Measurements from ENCODE around the gene MPST.
A peak's percentile ranks its signal among the peaks of the same experiment; 100 is the strongest.

The MPST gene

GRCh38 chr22:36991206-36991605 is 28.3 kb upstream of the MPST start:
- DNase-seq (ENCODE audit: low spot score in 2 of 2): no peak
- no peaks in the 10 kb centered on the region for H3K4me1 Mint-ChIP-seq
- H3K27ac Mint-ChIP-seq: no peak overlapping the region
- ATAC-seq: no peak
- H3K4me3 Mint-ChIP-seq: no peak overlapping the region
- H3K9me3 Mint-ChIP-seq: peaks cover 1% of the 10 kb centered on the region
- no peaks in the 10 kb centered on the region for H3K36me3 Mint-ChIP-seq

- ATAC-seq: no peak
- no peaks in the 10 kb centered on the region for H3K9me3 Mint-ChIP-seq
Observed at GRCh38 chr22:36997746-36998145, 21.8 kb upstream of the MPST start.

GRCh38 chr22:36998620-36999351 is 20.8 kb upstream of the MPST start:
- no peak overlapping the region for H3K4me3 Mint-ChIP-seq
- peak; percentile 66 for ATAC-seq
- no peak for DNase-seq (ENCODE audit: low spot score in 2 of 2)
- no peaks in the 10 kb centered on the region for H3K4me1 Mint-ChIP-seq
- H3K36me3 Mint-ChIP-seq: no peaks in the 10 kb centered on the region
- no peaks in the 10 kb centered on the region for H3K9me3 Mint-ChIP-seq
- no peak overlapping the region for H3K27ac Mint-ChIP-seq

More at GRCh38 chr22:36997746-36998145, 21.8 kb upstream of the MPST start:
- H3K4me3 Mint-ChIP-seq: no peak overlapping the region
- no peak for DNase-seq (ENCODE audit: low spot score in 2 of 2)
- no peaks in the 10 kb centered on the region for H3K36me3 Mint-ChIP-seq
- H3K27ac Mint-ChIP-seq: no peak overlapping the region
- H3K4me1 Mint-ChIP-seq: no peaks in the 10 kb centered on the region

GRCh38 chr22:36999463-36999862 is 20.1 kb upstream of the MPST start:
- no peaks in the 10 kb centered on the region for H3K4me1 Mint-ChIP-seq
- ATAC-seq: no peak
- DNase-seq (ENCODE audit: low spot score in 2 of 2): no peak
- no peaks in the 10 kb centered on the region for H3K9me3 Mint-ChIP-seq
- no peak overlapping the region for H3K4me3 Mint-ChIP-seq
- H3K27ac Mint-ChIP-seq: no peak overlapping the region
- H3K36me3 Mint-ChIP-seq: no peaks in the 10 kb centered on the region

- Mint-ChIP-seq H3K4me3 (no peak overlapping the region), H3K9me3 (no peaks in the 10 kb centered on the region), H3K4me1 (no peaks in the 10 kb centered on the region), H3K36me3 (no peaks in the 10 kb centered on the region), H3K27ac (no peak overlapping the region)
- no peak for DNase-seq (ENCODE audit: low spot score in 2 of 2)
- ATAC-seq: no peak
Observed at GRCh38 chr22:37000676-37001534, 18.6 kb upstream of the MPST start.

- Mint-ChIP-seq H3K36me3 (no peaks in the 10 kb centered on the region), H3K4me3 (no peak overlapping the region), H3K4me1 (no peaks in the 10 kb centered on the region), H3K9me3 (no peaks in the 10 kb centered on the region), H3K27ac (no peak overlapping the region)
- DNase-seq (ENCODE audit: low spot score in 2 of 2): no peak
- ATAC-seq: no peak
Observed at GRCh38 chr22:37001826-37002225, 17.7 kb upstream of the MPST start.

- no peaks in the 10 kb centered on the region for H3K4me1 Mint-ChIP-seq
- H3K36me3 Mint-ChIP-seq: no peaks in the 10 kb centered on the region
- ATAC-seq: no peak
- H3K27ac Mint-ChIP-seq: no peak overlapping the region
- no peak overlapping the region for H3K4me3 Mint-ChIP-seq
- DNase-seq (ENCODE audit: low spot score in 2 of 2): no peak
- H3K9me3 Mint-ChIP-seq: no peaks in the 10 kb centered on the region
Observed at GRCh38 chr22:37002633-37003032, 16.9 kb upstream of the MPST start.

GRCh38 chr22:37007651-37008050 is 11.9 kb upstream of the MPST start:
- DNase-seq (ENCODE audit: low spot score in 2 of 2): no peak
- no peak for ATAC-seq
- Mint-ChIP-seq H3K9me3 (no peaks in the 10 kb centered on the region), H3K27ac (no peak overlapping the region), H3K36me3 (no peaks in the 10 kb centered on the region), H3K4me1 (no peaks in the 10 kb centered on the region), H3K4me3 (no peak overlapping the region)

GRCh38 chr22:37008365-37008764 is 11.2 kb upstream of the MPST start:
- no peaks in the 10 kb centered on the region for H3K9me3 Mint-ChIP-seq
- DNase-seq (ENCODE audit: low spot score in 2 of 2) (no peak), ATAC-seq (no peak)
- H3K4me1 Mint-ChIP-seq: no peaks in the 10 kb centered on the region
- no peak overlapping the region for H3K4me3 Mint-ChIP-seq
- H3K36me3 Mint-ChIP-seq: no peaks in the 10 kb centered on the region
- H3K27ac Mint-ChIP-seq: no peak overlapping the region

GRCh38 chr22:37009490-37009889 is 10.1 kb upstream of the MPST start:
- Mint-ChIP-seq H3K27ac (no peak overlapping the region), H3K9me3 (no peaks in the 10 kb centered on the region), H3K4me1 (no peaks in the 10 kb centered on the region), H3K4me3 (no peak overlapping the region), H3K36me3 (no peaks in the 10 kb centered on the region)
- ATAC-seq: no peak
- DNase-seq (ENCODE audit: low spot score in 2 of 2): no peak

- H3K4me3 Mint-ChIP-seq: no peak overlapping the region
- H3K36me3 Mint-ChIP-seq: no peaks in the 10 kb centered on the region
- DNase-seq (ENCODE audit: low spot score in 2 of 2) (no peak), ATAC-seq (no peak)
- H3K27ac Mint-ChIP-seq: no peak overlapping the region
- no peaks in the 10 kb centered on the region for H3K4me1 Mint-ChIP-seq
- H3K9me3 Mint-ChIP-seq: no peaks in the 10 kb centered on the region
Observed at GRCh38 chr22:37010174-37010573, 9.4 kb upstream of the MPST start.

- H3K4me3 Mint-ChIP-seq: no peak overlapping the region
- no peak for DNase-seq (ENCODE audit: low spot score in 2 of 2)
- no peaks in the 10 kb centered on the region for H3K4me1 Mint-ChIP-seq
- no peaks in the 10 kb centered on the region for H3K9me3 Mint-ChIP-seq
- H3K27ac Mint-ChIP-seq: no peak overlapping the region
- no peak for ATAC-seq
- no peaks in the 10 kb centered on the region for H3K36me3 Mint-ChIP-seq
Observed at GRCh38 chr22:37010976-37011375, 8.6 kb upstream of the MPST start.

GRCh38 chr22:37011472-37011871 is 8.1 kb upstream of the MPST start:
- Mint-ChIP-seq H3K27ac (no peak overlapping the region), H3K36me3 (no peaks in the 10 kb centered on the region), H3K4me3 (no peak overlapping the region), H3K4me1 (no peaks in the 10 kb centered on the region), H3K9me3 (no peaks in the 10 kb centered on the region)
- ATAC-seq (no peak), DNase-seq (ENCODE audit: low spot score in 2 of 2) (no peak)

GRCh38 chr22:37012262-37012904 is 7.2 kb upstream of the MPST start:
- no peak overlapping the region for H3K4me3 Mint-ChIP-seq
- no peak overlapping the region for H3K27ac Mint-ChIP-seq
- no peaks in the 10 kb centered on the region for H3K36me3 Mint-ChIP-seq
- H3K4me1 Mint-ChIP-seq: no peaks in the 10 kb centered on the region
- DNase-seq (ENCODE audit: low spot score in 2 of 2): no peak
- ATAC-seq: no peak
- H3K9me3 Mint-ChIP-seq: no peaks in the 10 kb centered on the region

- ATAC-seq: no peak
- no peaks in the 10 kb centered on the region for H3K4me1 Mint-ChIP-seq
- H3K27ac Mint-ChIP-seq: no peak overlapping the region
- DNase-seq (ENCODE audit: low spot score in 2 of 2): no peak
- H3K4me3 Mint-ChIP-seq: no peak overlapping the region
- H3K36me3 Mint-ChIP-seq: no peaks in the 10 kb centered on the region
- no peaks in the 10 kb centered on the region for H3K9me3 Mint-ChIP-seq
Observed at GRCh38 chr22:37012956-37013355, 6.6 kb upstream of the MPST start.

- Mint-ChIP-seq H3K36me3 (no peaks in the 10 kb centered on the region), H3K9me3 (no peaks in the 10 kb centered on the region), H3K4me3 (no peak overlapping the region), H3K4me1 (no peaks in the 10 kb centered on the region), H3K27ac (peak overlapping the region; percentile 20)
- no peak for DNase-seq (ENCODE audit: low spot score in 2 of 2)
- ATAC-seq: no peak
Observed at GRCh38 chr22:37014415-37014806, 5.1 kb upstream of the MPST start.

All from stimulated activated effector memory CD8-positive, alpha-beta T cell treated with anti-CD3 and anti-CD28 coated beads, Interleukin-12 subunit alpha, Interleukin-12 subunit beta, amount 100 ng/mL, for 72 hours (primary cell).